Brain microvascular endothelial cell (primary cell): Measurements from ENCODE around the gene DIDO1.
"Not testable (repeated sequence)": the region's sequence is repeated elsewhere in the genome, so short reads cannot be mapped to it uniquely, and the experiment has no call there.

Experiments
- DNase-seq: peaks from one replicate; pipeline ENCODE4 v3.0.0-alpha.2; 2020
- H3K27ac ChIP-seq: fragments of 250-450 bp; sonication (Bioruptor Pico); 2 replicates; pipeline ENCODE4 v1.5.1; 2020; ENCODE audit warnings: mild to moderate bottlenecking, moderate library complexity
- H3K27me3 ChIP-seq: fragments of 250-450 bp; sonication (Bioruptor Pico); replicated peaks from 2 replicates; pipeline ENCODE4 v1.5.1; 2020; ENCODE audit warnings: mild to moderate bottlenecking
- H3K36me3 ChIP-seq: fragments of 250-450 bp; sonication (Bioruptor Pico); replicated peaks from 2 replicates; pipeline ENCODE4 v1.5.1; 2020; ENCODE audit warnings: mild to moderate bottlenecking
- H3K4me3 ChIP-seq: 2 replicates; pipeline ENCODE4 v1.5.1; 2011; ENCODE audit warnings: low read depth, mild to moderate bottlenecking, control low read depth, low read length, moderate library complexity
- CTCF ChIP-seq: IDR thresholded peaks from 2 replicates; pipeline ENCODE4 v1.5.1; 2011; ENCODE audit warnings: low read depth, mild to moderate bottlenecking, moderate library complexity, low read length, control low read depth, inconsistent platforms; ENCODE audit errors: missing control alignments
- in situ Hi-C: cut with HindIII; loops from 2 replicates; pipeline ENCODE4 v1.10.0; 2017; ENCODE audit warnings: low sequenced_read_pairs, low pct_ligation_motif_present

Gene DIDO1

DNA sequence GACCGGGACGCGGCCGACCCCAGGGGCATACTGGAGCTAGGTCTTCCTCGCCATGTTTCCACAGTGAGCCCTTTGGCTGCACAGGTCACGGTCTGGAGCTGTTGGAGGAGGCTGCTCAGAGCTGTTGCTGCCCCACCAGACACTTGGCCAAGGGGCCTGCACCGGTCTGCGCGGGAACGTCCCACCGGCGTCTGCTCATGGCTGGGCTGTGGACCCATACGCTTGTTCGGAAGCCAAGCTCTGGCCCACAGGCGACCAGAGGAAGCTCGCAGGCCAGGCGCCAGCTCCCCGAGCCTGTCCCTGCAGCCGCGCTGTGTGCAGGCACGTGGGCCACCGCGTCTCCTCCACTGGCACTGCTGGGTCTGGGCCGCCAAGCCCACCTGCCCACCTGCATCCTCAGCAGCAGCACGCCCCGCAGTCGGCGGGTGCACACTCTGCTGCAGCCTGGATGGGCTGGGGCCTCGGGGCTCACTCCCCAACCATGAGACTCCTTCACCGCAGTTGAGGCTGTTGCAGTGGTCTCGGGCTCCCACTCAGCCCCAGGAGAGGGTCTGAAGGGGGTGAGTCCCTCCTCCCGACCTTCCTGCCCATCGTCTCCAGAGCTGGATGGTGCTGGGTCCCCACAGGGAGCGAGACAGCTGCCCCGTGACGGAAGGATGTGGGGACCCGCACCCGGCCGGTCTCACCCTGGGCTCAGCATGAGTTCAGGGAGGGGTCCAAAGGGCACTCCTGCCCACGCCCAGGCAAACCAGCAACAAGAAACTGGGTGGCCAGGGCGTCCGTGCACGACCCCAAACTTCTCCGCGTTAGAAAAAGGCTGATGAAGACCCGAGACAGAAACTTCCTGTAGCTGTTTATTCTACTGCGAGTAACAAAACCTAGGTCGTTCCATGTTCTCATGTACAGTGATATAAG is 49.1 kb downstream of the DIDO1 start:
- peak; percentile 45 for DNase-seq
- in situ Hi-C loops: no loop called here
- H3K27me3 ChIP-seq: no peaks in the 10 kb centered on the region
- peaks cover 7% of the 10 kb centered on the region for H3K36me3 ChIP-seq
- H3K27ac ChIP-seq: no peak overlapping the region
- TF ChIP-seq CTCF: no peak
- H3K4me3 ChIP-seq: no peak overlapping the region

DNA sequence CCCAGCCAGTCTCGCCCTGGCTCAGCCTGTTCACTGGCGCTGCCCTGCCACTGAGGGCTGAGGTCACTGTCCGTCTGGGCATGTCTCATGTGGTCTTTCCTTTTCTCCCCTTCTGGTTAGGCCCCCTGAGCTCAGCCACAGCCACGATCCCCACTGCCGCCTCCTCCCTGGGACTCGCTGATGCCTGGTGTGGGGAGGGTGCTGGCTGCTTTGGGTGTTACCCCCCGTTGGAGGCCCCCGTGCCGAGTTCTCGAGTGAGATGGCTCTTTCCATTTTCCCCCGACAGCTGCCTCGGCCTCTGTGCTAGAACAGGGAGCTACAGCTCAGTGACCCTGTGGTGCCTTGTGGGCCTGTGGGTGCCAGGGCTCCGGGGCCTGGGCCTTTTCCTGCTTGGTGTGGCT is 49.8 kb downstream of the DIDO1 start:
- no peak overlapping the region for H3K27ac ChIP-seq
- in situ Hi-C loops: no loop called here
- no peak for TF ChIP-seq CTCF
- no peaks in the 10 kb centered on the region for H3K27me3 ChIP-seq
- peaks cover 2% of the 10 kb centered on the region for H3K36me3 ChIP-seq
- no peak for DNase-seq
- H3K4me3 ChIP-seq: no peak overlapping the region

- no peak overlapping the region for H3K27ac ChIP-seq
- in situ Hi-C loops: no loop called here
- no peak overlapping the region for H3K4me3 ChIP-seq
- no peaks in the 10 kb centered on the region for H3K36me3 ChIP-seq
- peak; percentile 81 for DNase-seq
- no peaks in the 10 kb centered on the region for H3K27me3 ChIP-seq
- peak; percentile 65 for TF ChIP-seq CTCF
Measured at GRCh38 chr20:62875419-62876361, 50.6 kb downstream of the DIDO1 start.

DNA sequence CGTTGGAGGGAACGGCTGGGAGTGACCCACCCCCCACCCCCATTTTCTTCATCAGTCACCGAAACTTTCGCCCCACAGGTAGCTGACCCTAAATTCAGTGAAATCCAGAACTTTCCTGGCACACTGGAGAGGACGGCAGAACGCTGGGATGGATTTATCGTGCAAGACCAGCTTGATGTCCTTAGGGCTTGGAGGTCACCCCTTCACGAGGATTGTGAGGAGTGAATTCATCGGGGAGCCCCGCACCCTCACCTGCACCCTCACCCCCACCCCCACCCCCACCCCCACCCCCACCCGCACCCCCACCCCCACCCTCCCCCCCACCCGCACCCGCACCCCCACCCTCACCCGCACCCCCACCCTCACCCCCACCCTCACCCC is 51.4 kb downstream of the DIDO1 start:
- Histone ChIP-seq H3K4me3 (no peak overlapping the region), H3K27me3 (no peaks in the 10 kb centered on the region), H3K36me3 (no peaks in the 10 kb centered on the region), H3K27ac (no peak overlapping the region)
- no peak for TF ChIP-seq CTCF
- DNase-seq: no peak
- in situ Hi-C loops: no loop called here

DNA sequence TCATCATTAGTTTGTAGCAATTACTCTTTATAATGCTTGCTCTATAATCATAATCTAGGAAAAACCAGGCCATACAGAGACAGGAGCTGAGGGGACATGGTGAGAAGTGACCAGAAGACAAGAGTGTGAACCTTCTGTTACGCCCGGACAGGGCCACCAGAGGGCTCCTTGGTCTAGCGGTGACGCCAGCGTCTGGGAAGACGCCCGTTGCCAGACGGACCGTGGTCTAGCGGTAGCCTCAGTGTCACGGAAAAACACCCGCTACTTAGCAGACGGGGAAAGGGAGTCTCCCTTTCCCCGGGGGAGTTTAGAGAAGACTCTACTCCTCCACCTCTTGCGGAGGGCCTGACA is 52.6 kb downstream of the DIDO1 start:
- H3K27ac ChIP-seq, in situ Hi-C loops, H3K27me3 ChIP-seq, H3K36me3 ChIP-seq, H3K4me3 ChIP-seq: not testable (repeated sequence)
- DNase-seq: peak; percentile 66
- peak; percentile 65 for TF ChIP-seq CTCF
